SU-DHL-6 (cell line): Measurements from ENCODE around the gene F9.

ENCODE experiments used
- CTCF ChIP-seq: fragments of 200-600 bp; sonication (generic); IDR thresholded peaks from one replicate; pipeline ENCODE4 v1.5.1; 2017; ENCODE audit warnings: antibody characterized with exemption, mild to moderate bottlenecking, low read length, moderate library complexity; ENCODE audit not compliant: insufficient read depth, poor library complexity, severe bottlenecking
- EZH2phosphoT487 ChIP-seq: fragments of 200-600 bp; sonication (generic), shearing (Covaris generic); conservative IDR thresholded peaks from 2 replicates; pipeline ENCODE4 v1.6.1; 2018; ENCODE audit warnings: mild to moderate bottlenecking, antibody characterized with exemption, low read length, moderate library complexity, mixed read lengths

- TF ChIP-seq CTCF: no peak
- TF ChIP-seq EZH2phosphoT487: no peak
Measured at GRCh38 chrX:139581068-139581467, 50.5 kb downstream of the F9 start.
